ENCODE results near the gene FBN2.
"Not testable (repeated sequence)": the region's sequence is repeated elsewhere in the genome, so short reads cannot be mapped to it uniquely, and the experiment has no call there.

FBN2 gene

GRCh38 chr5:128464596-128464995 lies 73.4 kb downstream of the FBN2 start:
- DNase-seq (ENCODE audit: low spot score) (no peak), ATAC-seq (ENCODE audit: low read depth) (no peak)
- no peak for TF ChIP-seq CTCF (IDR thresholded peaks at IDR 0.05; ENCODE audit: poor library complexity, severe bottlenecking)
- no peak overlapping the region for H3K27ac ChIP-seq (ENCODE audit: poor library complexity, severe bottlenecking)
- H3K4me3 ChIP-seq (ENCODE audit: severe bottlenecking): no peak overlapping the region
- peaks cover 79% of the 10 kb centered on the region for H3K36me3 ChIP-seq (ENCODE audit: low read depth)
- H3K9me3 ChIP-seq (ENCODE audit: severe bottlenecking): no peaks in the 10 kb centered on the region
- H3K27me3 ChIP-seq (ENCODE audit: insufficient read depth, poor library complexity, severe bottlenecking): no peaks in the 10 kb centered on the region
- no peaks in the 10 kb centered on the region for H3K4me1 ChIP-seq (ENCODE audit: insufficient read depth, poor library complexity, severe bottlenecking)

GRCh38 chr5:128462330-128462729 lies 75.7 kb downstream of the FBN2 start:
- H3K9me3 ChIP-seq (ENCODE audit: severe bottlenecking): no peaks in the 10 kb centered on the region
- H3K27ac ChIP-seq (ENCODE audit: poor library complexity, severe bottlenecking): no peak overlapping the region
- H3K36me3 ChIP-seq (ENCODE audit: low read depth): peaks cover 59% of the 10 kb centered on the region
- ATAC-seq (ENCODE audit: low read depth) (no peak), DNase-seq (ENCODE audit: low spot score) (no peak)
- H3K27me3 ChIP-seq (ENCODE audit: insufficient read depth, poor library complexity, severe bottlenecking): no peaks in the 10 kb centered on the region
- H3K4me3 ChIP-seq (ENCODE audit: severe bottlenecking): no peak overlapping the region
- no peaks in the 10 kb centered on the region for H3K4me1 ChIP-seq (ENCODE audit: insufficient read depth, poor library complexity, severe bottlenecking)
- no peak for TF ChIP-seq CTCF (IDR thresholded peaks at IDR 0.05; ENCODE audit: poor library complexity, severe bottlenecking)

GRCh38 chr5:128457147-128457915 lies 80.7 kb downstream of the FBN2 start:
- H3K4me1 ChIP-seq (ENCODE audit: insufficient read depth, poor library complexity, severe bottlenecking); H3K27me3 ChIP-seq (ENCODE audit: insufficient read depth, poor library complexity, severe bottlenecking); DNase-seq (ENCODE audit: low spot score); ATAC-seq (ENCODE audit: low read depth); H3K27ac ChIP-seq (ENCODE audit: poor library complexity, severe bottlenecking); H3K4me3 ChIP-seq (ENCODE audit: severe bottlenecking); H3K9me3 ChIP-seq (ENCODE audit: severe bottlenecking): not testable (repeated sequence)
- peaks cover 40% of the 10 kb centered on the region for H3K36me3 ChIP-seq (ENCODE audit: low read depth)

- no peak for ATAC-seq (ENCODE audit: low read depth)
- no peaks in the 10 kb centered on the region for H3K4me1 ChIP-seq (ENCODE audit: insufficient read depth, poor library complexity, severe bottlenecking)
- H3K4me3 ChIP-seq (ENCODE audit: severe bottlenecking): no peak overlapping the region
- peaks cover 2% of the 10 kb centered on the region for H3K9me3 ChIP-seq (ENCODE audit: severe bottlenecking)
- no peak for TF ChIP-seq CTCF (IDR thresholded peaks at IDR 0.05; ENCODE audit: poor library complexity, severe bottlenecking)
- no peaks in the 10 kb centered on the region for H3K27me3 ChIP-seq (ENCODE audit: insufficient read depth, poor library complexity, severe bottlenecking)
- H3K36me3 ChIP-seq (ENCODE audit: low read depth): peaks cover 44% of the 10 kb centered on the region
- no peak for DNase-seq (ENCODE audit: low spot score)
- H3K27ac ChIP-seq (ENCODE audit: poor library complexity, severe bottlenecking): no peak overlapping the region
These were observed 82.1 kb downstream of the FBN2 start for GRCh38 chr5:128455841-128456361.

GRCh38 chr5:128453121-128453520 lies 84.9 kb downstream of the FBN2 start:
- no peak overlapping the region for H3K4me3 ChIP-seq (ENCODE audit: severe bottlenecking)
- H3K27me3 ChIP-seq (ENCODE audit: insufficient read depth, poor library complexity, severe bottlenecking): no peaks in the 10 kb centered on the region
- no peak overlapping the region for H3K27ac ChIP-seq (ENCODE audit: poor library complexity, severe bottlenecking)
- H3K4me1 ChIP-seq (ENCODE audit: insufficient read depth, poor library complexity, severe bottlenecking): no peaks in the 10 kb centered on the region
- TF ChIP-seq CTCF (IDR thresholded peaks at IDR 0.05; ENCODE audit: poor library complexity, severe bottlenecking): no peak
- DNase-seq (ENCODE audit: low spot score) (no peak), ATAC-seq (ENCODE audit: low read depth) (no peak)
- peaks cover 58% of the 10 kb centered on the region for H3K36me3 ChIP-seq (ENCODE audit: low read depth)
- H3K9me3 ChIP-seq (ENCODE audit: severe bottlenecking): peaks cover 12% of the 10 kb centered on the region

GRCh38 chr5:128447224-128447623 lies 90.8 kb downstream of the FBN2 start:
- H3K9me3 ChIP-seq (ENCODE audit: severe bottlenecking): peaks cover 12% of the 10 kb centered on the region
- H3K36me3 ChIP-seq (ENCODE audit: low read depth): peaks cover 76% of the 10 kb centered on the region
- not testable (repeated sequence) for ATAC-seq (ENCODE audit: low read depth); H3K4me1 ChIP-seq (ENCODE audit: insufficient read depth, poor library complexity, severe bottlenecking); H3K4me3 ChIP-seq (ENCODE audit: severe bottlenecking); DNase-seq (ENCODE audit: low spot score); H3K27ac ChIP-seq (ENCODE audit: poor library complexity, severe bottlenecking); H3K27me3 ChIP-seq (ENCODE audit: insufficient read depth, poor library complexity, severe bottlenecking)
